ENCODE data around the gene ABHD10. TPM values are rescaled to one million over a fixed set of nuclear protein-coding genes. Genes with fewer than 3 reads are reported as not detected.

ABHD10 gene
- total RNA-seq, 1 experiment from 2014 or later: 41.8 TPM

DNA sequence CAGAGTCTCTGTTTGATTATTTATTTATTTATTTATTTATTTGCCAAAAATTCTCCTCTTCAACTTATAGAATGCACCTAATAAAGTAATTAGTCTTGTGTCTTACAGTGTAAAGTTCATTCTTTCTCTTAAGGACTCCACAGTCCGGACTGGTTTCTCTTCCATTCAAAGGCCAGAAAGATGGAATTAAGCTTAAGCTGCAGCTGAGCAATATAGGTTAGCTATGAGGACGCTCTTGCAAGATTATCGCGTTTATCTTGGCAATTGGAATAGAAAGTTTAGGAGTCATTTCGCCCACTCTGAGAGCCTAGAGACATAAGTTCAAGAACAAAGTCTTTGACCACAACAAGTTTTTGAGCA lies 34.9 kb downstream of the ABHD10 start:
- Mint-ChIP-seq H3K4me1 (ENCODE audit: low read depth, unreplicated experiment) (no peaks in the 10 kb centered on the region), H3K36me3 (ENCODE audit: insufficient read depth, unreplicated experiment) (no peaks in the 10 kb centered on the region), H3K27ac (ENCODE audit: unreplicated experiment) (no peak overlapping the region), H3K9me3 (ENCODE audit: unreplicated experiment) (no peaks in the 10 kb centered on the region), H3K4me3 (ENCODE audit: unreplicated experiment) (no peak overlapping the region), H3K27me3 (ENCODE audit: insufficient read depth, unreplicated experiment) (no peaks in the 10 kb centered on the region)
- no peak for DNase-seq
- CTCF ChIA-PET: interaction anchor here (0.6 to 2.3 kb wide), 19 partner anchors 9 to 344 kb away, joined by 3 to 66 read pairs (median 7); partner anchors contain the start of genes ABHD10 and TAGLN3
- Histone ChIP-seq H3K27me3 (replicated peaks; ENCODE audit: control insufficient read depth, insufficient read depth, low read length) (no peaks in the 10 kb centered on the region), H3K9me3 (no peaks in the 10 kb centered on the region), H3K4me3 (ENCODE audit: low read depth, low read length) (no peak overlapping the region), H3K36me3 (ENCODE audit: control insufficient read depth, insufficient read depth, low read length) (no peaks in the 10 kb centered on the region), H3K4me1 (0 out of 2 replicates have a peak, but pooled peaks cover 2% of the 10 kb centered on the region)
- no TSS peak for BruUV-seq (replicated peaks)
- intact Hi-C loops (cut with micrococcal nuclease; ENCODE audit: unreplicated experiment): loop anchor here (1.0 kb wide), 1 partner anchor 24 kb away; no protein-coding TSS in a partner anchor
- TF ChIP-seq, protein P1, sequence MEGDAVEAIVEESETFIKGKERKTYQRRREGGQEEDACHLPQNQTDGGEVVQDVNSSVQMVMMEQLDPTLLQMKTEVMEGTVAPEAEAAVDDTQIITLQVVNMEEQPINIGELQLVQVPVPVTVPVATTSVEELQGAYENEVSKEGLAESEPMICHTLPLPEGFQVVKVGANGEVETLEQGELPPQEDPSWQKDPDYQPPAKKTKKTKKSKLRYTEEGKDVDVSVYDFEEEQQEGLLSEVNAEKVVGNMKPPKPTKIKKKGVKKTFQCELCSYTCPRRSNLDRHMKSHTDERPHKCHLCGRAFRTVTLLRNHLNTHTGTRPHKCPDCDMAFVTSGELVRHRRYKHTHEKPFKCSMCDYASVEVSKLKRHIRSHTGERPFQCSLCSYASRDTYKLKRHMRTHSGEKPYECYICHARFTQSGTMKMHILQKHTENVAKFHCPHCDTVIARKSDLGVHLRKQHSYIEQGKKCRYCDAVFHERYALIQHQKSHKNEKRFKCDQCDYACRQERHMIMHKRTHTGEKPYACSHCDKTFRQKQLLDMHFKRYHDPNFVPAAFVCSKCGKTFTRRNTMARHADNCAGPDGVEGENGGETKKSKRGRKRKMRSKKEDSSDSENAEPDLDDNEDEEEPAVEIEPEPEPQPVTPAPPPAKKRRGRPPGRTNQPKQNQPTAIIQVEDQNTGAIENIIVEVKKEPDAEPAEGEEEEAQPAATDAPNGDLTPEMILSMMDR (IDR thresholded peaks at IDR 0.05; ENCODE audit: insufficient read depth in 1 of 2, low read depth in 1 of 2, low read length in 1 of 2, severe bottlenecking in 1 of 2, unreplicated experiment in 1 of 2): no peak
- POLR2A ChIA-PET: no interaction called here

DNA sequence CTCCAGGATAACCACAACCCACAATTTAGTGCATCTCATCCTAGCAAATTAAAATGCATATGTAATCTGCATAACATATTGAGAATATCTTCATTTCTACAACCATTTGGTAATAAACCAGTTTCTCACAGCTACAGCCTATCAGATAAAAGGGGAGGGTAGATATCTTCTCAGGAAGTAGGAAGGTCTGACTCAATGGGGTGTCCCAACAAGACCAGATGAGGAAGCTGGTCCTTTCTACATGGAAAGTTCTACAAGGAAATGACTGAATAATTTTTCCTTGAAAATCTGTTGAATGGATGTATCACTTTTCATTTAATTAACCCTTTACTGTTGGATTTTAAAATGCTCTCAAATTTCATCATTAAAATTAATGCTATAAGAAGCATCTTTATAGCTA lies 38.3 kb downstream of the ABHD10 start:
- ChIA-PET CTCF (no interaction called here), POLR2A (no interaction called here)
- no peaks in the 10 kb centered on the region for H3K4me1 ChIP-seq
- H3K4me3 Mint-ChIP-seq (ENCODE audit: unreplicated experiment): no peak overlapping the region
- no peaks in the 10 kb centered on the region for H3K4me1 Mint-ChIP-seq (ENCODE audit: low read depth, unreplicated experiment)
- H3K27me3 Mint-ChIP-seq (ENCODE audit: insufficient read depth, unreplicated experiment): no peaks in the 10 kb centered on the region
- peaks cover 10% of the 10 kb centered on the region for H3K9me3 Mint-ChIP-seq (ENCODE audit: unreplicated experiment)
- no peaks in the 10 kb centered on the region for H3K36me3 Mint-ChIP-seq (ENCODE audit: insufficient read depth, unreplicated experiment)
- H3K36me3 ChIP-seq (ENCODE audit: control insufficient read depth, insufficient read depth, low read length): no peaks in the 10 kb centered on the region
- BruUV-seq (replicated peaks): no TSS peak
- no peak overlapping the region for H3K4me3 ChIP-seq (ENCODE audit: low read depth, low read length)
- intact Hi-C loops (cut with micrococcal nuclease; ENCODE audit: unreplicated experiment): no loop called here
- DNase-seq: no peak
- TF ChIP-seq, protein P1 (IDR thresholded peaks at IDR 0.05; ENCODE audit: insufficient read depth in 1 of 2, low read depth in 1 of 2, low read length in 1 of 2, severe bottlenecking in 1 of 2, unreplicated experiment in 1 of 2): no peak
- H3K27ac Mint-ChIP-seq (ENCODE audit: unreplicated experiment): no peak overlapping the region
- H3K9me3 ChIP-seq: no peaks in the 10 kb centered on the region
- no peaks in the 10 kb centered on the region for H3K27me3 ChIP-seq (replicated peaks; ENCODE audit: control insufficient read depth, insufficient read depth, low read length)

DNA sequence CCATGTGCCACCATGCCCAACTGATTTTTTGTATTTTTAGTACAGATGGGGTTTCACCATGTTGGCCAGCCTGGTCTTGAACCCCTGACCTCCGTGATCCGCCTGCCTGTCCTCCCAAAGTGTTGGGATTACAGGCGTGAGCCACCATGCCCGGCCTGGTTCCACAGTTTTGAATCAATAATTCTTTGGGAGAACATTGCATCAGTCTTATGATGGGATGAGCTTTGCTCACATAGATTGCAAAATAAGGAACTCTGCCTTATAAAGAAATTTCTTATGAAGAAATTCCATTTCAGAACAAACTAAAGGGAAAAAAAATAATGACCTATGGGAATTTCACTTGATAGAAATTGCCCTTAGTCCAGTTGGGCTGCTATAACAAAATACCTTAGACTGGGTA lies 39.9 kb downstream of the ABHD10 start:
- TF ChIP-seq, protein P1 (IDR thresholded peaks at IDR 0.05; ENCODE audit: insufficient read depth in 1 of 2, low read depth in 1 of 2, low read length in 1 of 2, severe bottlenecking in 1 of 2, unreplicated experiment in 1 of 2): no peak
- no peaks in the 10 kb centered on the region for H3K4me1 Mint-ChIP-seq (ENCODE audit: low read depth, unreplicated experiment)
- Histone ChIP-seq H3K27me3 (replicated peaks; ENCODE audit: control insufficient read depth, insufficient read depth, low read length) (no peaks in the 10 kb centered on the region), H3K4me1 (no peaks in the 10 kb centered on the region), H3K36me3 (ENCODE audit: control insufficient read depth, insufficient read depth, low read length) (no peaks in the 10 kb centered on the region), H3K4me3 (ENCODE audit: low read depth, low read length) (no peak overlapping the region), H3K9me3 (no peaks in the 10 kb centered on the region)
- ChIA-PET CTCF (no interaction called here), POLR2A (no interaction called here)
- intact Hi-C loops (cut with micrococcal nuclease; ENCODE audit: unreplicated experiment): no loop called here
- H3K27ac Mint-ChIP-seq (ENCODE audit: unreplicated experiment): no peak overlapping the region
- H3K9me3 Mint-ChIP-seq (ENCODE audit: unreplicated experiment): peaks cover 11% of the 10 kb centered on the region
- no peaks in the 10 kb centered on the region for H3K27me3 Mint-ChIP-seq (ENCODE audit: insufficient read depth, unreplicated experiment)
- no peak for DNase-seq
- BruUV-seq (replicated peaks): no TSS peak
- no peaks in the 10 kb centered on the region for H3K36me3 Mint-ChIP-seq (ENCODE audit: insufficient read depth, unreplicated experiment)
- no peak overlapping the region for H3K4me3 Mint-ChIP-seq (ENCODE audit: unreplicated experiment)

All from Caco-2 (cell line).